ENCODE measurements around the gene KIR2DL3.
"Not testable (repeated sequence)": the region's sequence is repeated elsewhere in the genome, so short reads cannot be mapped to it uniquely, and the experiment has no call there.

The KIR2DL3 gene

GRCh38 chr19:54738306-54738705 lies at the start of gene KIR2DL3:
Gene KIR2DL3, plus strand, starts transcription at chr19:54738513. Its CDS starts 33 bp downstream, at chr19:54738546.
- not testable (repeated sequence) for DNase-seq

GRCh38 chr19:54691582-54692297 lies 46.6 kb upstream of the KIR2DL3 start:
- DNase-seq = no peak

GRCh38 chr19:54692298-54692615 lies 46.1 kb upstream of the KIR2DL3 start:
- no peak for DNase-seq

GRCh38 chr19:54694648-54695047 lies 43.7 kb upstream of the KIR2DL3 start:
- no peak for DNase-seq

- DNase-seq = no peak
These were observed 42.2 kb upstream of the KIR2DL3 start for GRCh38 chr19:54696117-54696548.

- DNase-seq = no peak
These were observed 41.5 kb upstream of the KIR2DL3 start for GRCh38 chr19:54696766-54697165.

GRCh38 chr19:54697716-54698115 lies 40.6 kb upstream of the KIR2DL3 start:
- not testable (repeated sequence) for DNase-seq

- DNase-seq = no peak
These were observed 33.4 kb upstream of the KIR2DL3 start for GRCh38 chr19:54704928-54705327.

GRCh38 chr19:54707962-54708361 lies 30.4 kb upstream of the KIR2DL3 start:
- no peak for DNase-seq

- no peak for DNase-seq
These were observed 29.5 kb upstream of the KIR2DL3 start for GRCh38 chr19:54708781-54709180.

- DNase-seq = no peak
These were observed 28.9 kb upstream of the KIR2DL3 start for GRCh38 chr19:54709212-54709948.

- not testable (repeated sequence) for DNase-seq
These were observed 28.4 kb upstream of the KIR2DL3 start for GRCh38 chr19:54709956-54710355.

GRCh38 chr19:54724142-54724541 lies 14.2 kb upstream of the KIR2DL3 start, which contains the start of gene KIR3DL3:
Gene KIR3DL3, plus strand, starts transcription at chr19:54724442. Its CDS starts 55 bp downstream, at chr19:54724497.
- no peak for DNase-seq

- DNase-seq = no peak
These were observed 13.7 kb upstream of the KIR2DL3 start for GRCh38 chr19:54724644-54725043.

- no peak for DNase-seq
These were observed 13.0 kb upstream of the KIR2DL3 start for GRCh38 chr19:54725321-54725720.

- no peak for DNase-seq
These were observed 10.8 kb upstream of the KIR2DL3 start for GRCh38 chr19:54727562-54727961.

GRCh38 chr19:54728167-54728566 lies 10.1 kb upstream of the KIR2DL3 start:
- DNase-seq = no peak

GRCh38 chr19:54729416-54730188 lies 8.7 kb upstream of the KIR2DL3 start:
- no peak for DNase-seq

GRCh38 chr19:54731191-54731590 lies 7.1 kb upstream of the KIR2DL3 start:
- no peak for DNase-seq

- no peak for DNase-seq
These were observed 402 bp downstream of the KIR2DL3 start for GRCh38 chr19:54738715-54739114.

- DNase-seq = no peak
These were observed 1.5 kb downstream of the KIR2DL3 start for GRCh38 chr19:54739587-54740497.

- DNase-seq = not testable (repeated sequence)
These were observed 3.6 kb downstream of the KIR2DL3 start for GRCh38 chr19:54741950-54742349.
